Gastrocnemius medialis (tissue), 4 donors: ENCODE measurements around the gene PIK3C3.

ENCODE experiments used
- POLR2A ChIP-seq, 2 donors: fragments of 450-650 bp; IDR thresholded peaks; one replicate each; pipeline ENCODE4 v1.6.1; 2017; ENCODE audit warnings: antibody characterized with exemption in 2 of 2, mild to moderate bottlenecking in 2 of 2, moderate library complexity in 2 of 2
- TF ChIP-seq, protein P1 (sequence below), 5 experiments: fragments of 450-650 bp in 3 of 5; fragments of 200-600 bp in 2 of 5; sonication (generic) in 2 of 5; IDR thresholded peaks in 4 of 5; conservative IDR thresholded peaks in 1 of 5; 1 replicate in 4 of 5; 2 replicates in 1 of 5; pipeline ENCODE4 v1.5.1; 2016 to 2019; ENCODE audit warnings: antibody characterized with exemption in 5 of 5, mild to moderate bottlenecking in 3 of 5, moderate library complexity in 3 of 5

DNA sequence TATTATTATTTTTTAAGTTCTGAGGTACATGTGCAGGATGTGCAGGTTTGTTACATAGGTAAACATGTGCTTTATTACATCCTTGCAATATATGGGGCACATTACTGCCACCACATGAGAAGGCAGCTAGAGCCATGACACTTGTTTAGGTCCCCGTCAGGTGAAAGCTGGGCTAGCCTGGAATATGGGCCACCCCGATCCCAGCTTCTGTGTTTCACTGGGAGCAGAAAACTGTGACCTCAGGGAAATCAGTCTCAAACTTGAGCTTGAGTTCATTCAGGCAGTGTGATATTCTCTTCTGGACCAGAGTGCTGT is 176.9 kb downstream of the PIK3C3 start:
- TF ChIP-seq, protein P1, sequence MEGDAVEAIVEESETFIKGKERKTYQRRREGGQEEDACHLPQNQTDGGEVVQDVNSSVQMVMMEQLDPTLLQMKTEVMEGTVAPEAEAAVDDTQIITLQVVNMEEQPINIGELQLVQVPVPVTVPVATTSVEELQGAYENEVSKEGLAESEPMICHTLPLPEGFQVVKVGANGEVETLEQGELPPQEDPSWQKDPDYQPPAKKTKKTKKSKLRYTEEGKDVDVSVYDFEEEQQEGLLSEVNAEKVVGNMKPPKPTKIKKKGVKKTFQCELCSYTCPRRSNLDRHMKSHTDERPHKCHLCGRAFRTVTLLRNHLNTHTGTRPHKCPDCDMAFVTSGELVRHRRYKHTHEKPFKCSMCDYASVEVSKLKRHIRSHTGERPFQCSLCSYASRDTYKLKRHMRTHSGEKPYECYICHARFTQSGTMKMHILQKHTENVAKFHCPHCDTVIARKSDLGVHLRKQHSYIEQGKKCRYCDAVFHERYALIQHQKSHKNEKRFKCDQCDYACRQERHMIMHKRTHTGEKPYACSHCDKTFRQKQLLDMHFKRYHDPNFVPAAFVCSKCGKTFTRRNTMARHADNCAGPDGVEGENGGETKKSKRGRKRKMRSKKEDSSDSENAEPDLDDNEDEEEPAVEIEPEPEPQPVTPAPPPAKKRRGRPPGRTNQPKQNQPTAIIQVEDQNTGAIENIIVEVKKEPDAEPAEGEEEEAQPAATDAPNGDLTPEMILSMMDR (IDR thresholded peaks at IDR 0.05 in 4 of 5, conservative IDR thresholded peaks at IDR 0.05 in 1 of 5), result no peak
- no peak for TF ChIP-seq POLR2A (IDR thresholded peaks at IDR 0.05)
